COLO829 (cell line): ENCODE data around the gene RIPOR2.

Experiments
- DNase-seq: peaks from one replicate; pipeline ENCODE4 v3.0.0; 2012; ENCODE audit warnings: low spot score

The RIPOR2 gene

GRCh38 chr6:24847402-24847801 lies 88.4 kb downstream of the RIPOR2 start:
- no peak for DNase-seq

GRCh38 chr6:24845578-24845977 lies 90.2 kb downstream of the RIPOR2 start:
- DNase-seq, result no peak

GRCh38 chr6:24844903-24845302 lies 90.9 kb downstream of the RIPOR2 start:
- no peak for DNase-seq

DNA sequence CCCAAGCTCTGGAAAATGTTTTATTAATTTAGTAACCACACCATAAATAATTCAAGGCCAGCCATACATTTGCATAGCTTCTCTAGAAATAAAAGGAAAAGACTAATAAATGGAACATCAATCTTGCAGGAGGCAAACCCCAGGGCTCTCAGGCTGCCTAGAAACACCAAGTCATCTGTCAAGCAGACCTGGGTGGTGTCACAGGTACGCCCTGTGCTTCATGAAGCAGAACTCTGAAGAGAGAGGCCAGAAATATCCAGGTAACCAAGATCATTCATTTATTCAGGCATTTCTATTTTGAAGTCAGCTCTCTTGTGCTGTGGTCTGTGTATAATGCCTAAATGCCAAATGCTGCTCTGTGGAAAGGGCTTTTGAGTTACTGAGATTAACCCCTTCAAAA lies 91.7 kb downstream of the RIPOR2 start:
- no peak for DNase-seq

- DNase-seq, result no peak
These were observed 95.6 kb downstream of the RIPOR2 start for GRCh38 chr6:24840187-24840586.

DNA sequence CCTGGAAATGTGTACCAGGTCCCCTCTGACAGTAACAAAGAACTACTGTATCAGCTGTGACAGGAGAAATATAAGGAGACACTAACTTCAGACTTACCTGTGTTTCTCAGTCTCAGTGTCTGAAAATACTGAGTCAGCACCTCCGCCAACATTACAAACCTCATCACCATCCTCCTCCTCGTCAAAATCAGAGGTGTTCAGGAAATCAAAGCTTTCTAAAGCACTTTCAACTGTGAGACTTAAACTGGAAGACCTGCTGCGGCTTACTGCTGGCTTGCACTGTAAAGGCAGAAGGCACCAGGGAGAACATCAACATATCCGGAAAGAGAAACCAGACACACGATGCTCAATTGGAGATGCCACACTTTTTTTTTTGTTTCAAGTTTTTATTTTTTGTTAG lies 96.8 kb downstream of the RIPOR2 start:
- DNase-seq, result no peak

DNA sequence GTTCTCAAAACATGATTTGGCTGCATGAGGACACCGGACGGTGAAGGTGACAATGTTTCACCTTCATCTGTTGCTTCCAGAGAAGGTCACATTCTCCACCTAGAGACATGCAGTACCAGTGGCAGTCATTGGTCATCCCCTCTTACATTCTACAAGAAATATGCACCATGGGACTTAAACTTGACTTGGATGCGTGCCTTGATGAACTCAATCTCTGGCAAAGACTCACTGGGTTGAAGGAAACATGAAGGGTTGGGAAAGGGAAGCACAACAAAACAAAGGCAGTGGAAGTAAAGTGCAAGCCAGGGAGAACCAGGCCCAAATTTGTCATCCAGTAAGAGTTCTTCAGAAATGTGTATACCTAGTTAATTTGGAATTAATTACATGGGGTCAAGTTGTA lies 97.7 kb downstream of the RIPOR2 start:
- no peak for DNase-seq

- no peak for DNase-seq
These were observed 99.7 kb downstream of the RIPOR2 start for GRCh38 chr6:24836109-24836508.

DNA sequence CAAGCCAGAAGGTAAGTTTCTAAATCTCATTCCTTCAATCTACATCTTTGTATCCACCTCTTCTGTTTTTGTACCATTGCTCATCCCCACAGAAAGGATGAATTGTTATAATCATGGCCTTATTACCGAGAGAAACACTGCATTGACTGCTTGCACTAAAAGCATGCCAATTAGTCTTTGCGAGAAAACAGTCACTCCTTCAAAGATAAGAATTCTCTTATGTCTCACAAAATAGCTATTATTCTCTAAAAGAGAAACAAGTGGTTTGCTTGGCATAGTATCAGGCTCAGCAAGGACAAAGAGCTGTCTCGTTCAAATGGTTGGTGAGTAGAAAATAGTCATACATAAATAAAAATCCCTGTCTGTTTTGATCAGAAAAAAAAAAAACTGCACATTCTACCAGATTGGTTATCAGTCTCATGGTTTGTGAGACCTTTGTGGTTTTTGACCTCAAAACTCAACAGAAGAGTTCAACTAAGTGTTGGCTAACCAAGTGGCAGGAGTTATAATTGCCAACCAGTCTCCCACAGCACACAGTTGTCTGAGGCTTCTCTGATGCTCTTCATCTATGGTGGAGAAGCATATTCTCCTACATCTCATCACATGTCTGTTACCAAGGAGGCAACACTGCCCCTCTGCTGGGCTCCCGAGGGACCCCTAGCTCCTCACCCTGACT lies 101.9 kb downstream of the RIPOR2 start:
- peak; percentile 78 for DNase-seq

GRCh38 chr6:24832794-24833193 lies 103.0 kb downstream of the RIPOR2 start:
- DNase-seq, result no peak

DNA sequence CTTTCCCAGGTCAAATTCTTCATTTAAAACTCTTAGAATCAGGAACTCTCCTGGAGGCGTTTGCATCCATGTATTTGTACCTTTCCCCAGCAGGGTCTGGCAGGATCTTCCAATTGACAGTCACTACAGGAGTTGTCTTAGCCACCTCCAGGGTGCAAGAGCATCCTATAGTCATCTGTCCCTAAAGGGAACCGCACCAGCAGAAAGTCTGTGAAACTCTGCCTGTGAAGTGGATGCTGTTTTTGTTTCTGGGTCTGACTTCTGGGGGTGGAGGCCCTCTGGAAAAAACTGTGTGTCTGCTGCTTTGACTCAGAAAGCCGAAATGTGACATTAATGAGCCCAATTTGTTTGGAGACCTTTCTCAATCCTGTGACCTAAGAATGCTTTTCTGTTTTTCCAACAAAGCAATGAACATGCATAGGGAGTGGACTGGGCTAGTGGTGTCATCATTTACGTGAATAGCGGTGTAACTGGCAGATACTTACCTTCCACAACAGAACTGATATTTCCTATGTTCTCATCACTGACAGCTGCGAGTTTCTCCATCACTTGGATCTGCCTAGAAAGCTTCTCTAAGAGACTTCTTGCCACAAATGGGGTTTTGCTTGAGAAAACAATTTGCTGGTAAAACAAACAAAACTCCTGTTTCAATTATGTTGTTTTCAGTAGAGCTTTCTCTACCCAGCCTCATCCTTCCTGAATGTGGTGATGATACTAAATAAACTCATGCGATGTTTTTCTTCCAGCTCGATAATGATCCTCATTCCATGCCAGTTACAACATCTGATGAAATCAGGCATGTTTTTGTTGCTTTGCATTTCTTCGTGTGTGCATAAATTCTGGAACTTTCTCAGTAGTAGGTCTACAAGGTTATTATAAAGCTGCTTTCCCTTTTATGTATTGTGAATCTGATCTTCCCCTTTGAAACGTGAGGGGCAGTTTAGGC lies 103.7 kb downstream of the RIPOR2 start:
- no peak for DNase-seq

GRCh38 chr6:24829657-24830056 lies 106.1 kb downstream of the RIPOR2 start:
- DNase-seq, result no peak

DNA sequence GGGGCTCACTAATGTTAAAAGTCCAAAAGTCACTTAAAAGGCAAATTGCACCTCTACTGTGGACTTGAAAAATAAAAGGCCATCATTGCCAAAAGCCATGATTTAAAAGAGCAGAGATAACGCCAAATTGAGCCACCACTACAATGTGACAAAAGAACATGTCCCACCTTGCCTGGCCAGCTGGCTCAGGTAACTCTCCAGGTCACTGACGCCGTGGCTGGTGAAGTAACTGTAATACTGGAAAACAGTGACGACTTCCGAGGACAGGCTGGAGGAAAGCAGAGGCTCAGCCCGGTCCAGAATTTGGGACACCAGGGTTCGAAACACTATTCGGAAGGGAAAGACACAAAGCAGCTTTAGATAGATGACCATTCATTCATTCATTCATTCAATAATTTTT lies 107.8 kb downstream of the RIPOR2 start:
- DNase-seq, result no peak

- DNase-seq, result no peak
These were observed 108.6 kb downstream of the RIPOR2 start for GRCh38 chr6:24827162-24827561.

DNA sequence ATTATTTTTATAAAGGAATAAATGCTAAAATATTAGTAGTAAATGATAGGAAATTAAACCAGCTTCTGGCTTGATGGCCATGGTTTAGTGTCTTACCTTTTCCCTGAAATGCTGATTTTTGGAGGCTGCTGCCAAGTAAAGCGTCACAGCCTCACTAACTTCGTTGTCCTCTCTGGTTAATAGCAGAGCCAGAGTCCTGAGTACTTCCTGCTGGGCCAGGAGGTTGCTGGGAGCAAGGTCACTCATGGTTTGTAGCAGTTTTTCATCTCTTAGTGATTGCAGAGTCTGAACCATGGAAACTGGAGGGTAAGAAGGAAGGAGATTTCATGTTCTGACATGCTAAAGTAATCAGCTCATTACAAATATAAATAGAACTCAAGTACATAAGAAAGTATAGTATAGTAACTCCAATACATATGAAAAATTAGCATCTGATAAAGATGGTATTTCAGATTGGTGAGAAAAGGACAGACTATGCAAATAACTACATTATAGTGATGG lies 110.6 kb downstream of the RIPOR2 start:
- DNase-seq, result no peak

DNA sequence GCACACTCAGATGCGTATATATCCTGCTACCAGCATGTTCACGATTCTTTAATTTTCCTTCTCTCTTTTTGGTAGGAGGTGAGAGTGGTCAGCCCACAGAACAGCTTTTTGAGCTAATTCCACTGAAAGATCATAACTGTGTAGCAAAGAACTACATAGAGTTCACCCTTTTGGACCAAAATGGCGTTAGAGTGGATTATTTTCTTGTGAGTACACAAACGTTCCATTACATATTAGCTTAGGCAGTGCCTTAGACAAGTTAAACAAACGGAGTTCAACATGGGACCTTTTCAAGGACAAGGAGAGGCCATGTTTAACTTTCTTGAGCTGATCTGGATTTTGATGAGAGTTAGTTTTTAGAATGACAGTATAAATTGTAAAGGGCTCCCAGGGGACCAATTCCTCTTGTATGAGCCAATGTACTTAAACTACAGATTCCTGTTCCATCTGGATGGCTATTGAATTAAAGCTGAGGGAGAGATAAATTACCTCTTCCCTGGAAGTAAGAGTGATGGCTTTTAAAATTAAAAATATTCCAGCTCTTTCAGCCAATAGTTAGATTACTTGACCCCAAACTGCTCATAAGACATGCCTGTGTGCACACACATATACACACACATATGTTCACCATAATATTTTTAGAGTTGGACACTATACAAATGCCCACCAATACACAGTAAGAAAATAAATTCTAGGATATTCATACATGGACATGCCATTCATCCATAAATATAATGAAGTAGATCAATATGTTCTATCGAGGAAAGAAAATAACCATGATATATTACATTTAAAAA lies 111.4 kb downstream of the RIPOR2 start:
- DNase-seq, result no peak

DNA sequence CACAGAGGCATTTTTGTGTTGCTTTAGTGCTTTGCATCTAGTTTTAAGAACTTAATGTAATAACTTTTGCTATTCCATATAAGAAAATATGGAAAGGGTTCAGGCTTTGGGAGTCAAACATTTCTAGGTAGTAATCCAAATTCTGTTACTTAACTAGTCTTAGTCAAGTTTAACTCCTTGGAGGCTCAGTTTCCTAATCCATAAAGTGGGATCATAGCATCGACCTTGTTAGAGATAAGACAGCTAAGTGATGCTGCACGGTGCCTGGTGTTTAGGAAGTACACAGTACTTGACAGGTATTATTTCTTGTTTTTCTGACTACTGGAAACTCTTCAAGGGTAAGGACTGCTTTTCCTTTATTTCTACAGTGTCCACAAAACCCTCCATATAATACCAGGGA lies 112.6 kb downstream of the RIPOR2 start:
- no peak for DNase-seq

GRCh38 chr6:24822696-24823095 lies 113.1 kb downstream of the RIPOR2 start:
- DNase-seq, result no peak

- DNase-seq, result no peak
These were observed 113.8 kb downstream of the RIPOR2 start for GRCh38 chr6:24821860-24822444.

DNA sequence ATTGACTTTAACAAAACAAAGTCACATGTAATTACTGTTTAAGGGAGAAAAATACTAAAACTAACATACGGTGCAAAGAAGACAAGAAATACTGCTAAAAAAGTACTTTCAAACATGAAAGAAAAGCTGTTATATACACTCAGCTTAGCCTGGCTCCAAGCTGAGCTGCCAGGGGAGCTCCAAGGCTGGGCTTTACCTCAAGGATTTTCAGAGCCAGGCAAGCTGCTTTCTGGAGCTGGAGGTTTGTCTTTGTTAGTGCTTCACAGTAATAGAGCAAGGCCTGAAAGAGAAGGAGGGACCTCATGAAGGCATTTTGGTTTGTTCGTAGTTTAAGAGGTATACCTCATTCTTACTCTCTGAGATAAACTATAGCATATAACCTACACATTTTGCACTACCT lies 117.4 kb downstream of the RIPOR2 start:
- DNase-seq, result no peak

DNA sequence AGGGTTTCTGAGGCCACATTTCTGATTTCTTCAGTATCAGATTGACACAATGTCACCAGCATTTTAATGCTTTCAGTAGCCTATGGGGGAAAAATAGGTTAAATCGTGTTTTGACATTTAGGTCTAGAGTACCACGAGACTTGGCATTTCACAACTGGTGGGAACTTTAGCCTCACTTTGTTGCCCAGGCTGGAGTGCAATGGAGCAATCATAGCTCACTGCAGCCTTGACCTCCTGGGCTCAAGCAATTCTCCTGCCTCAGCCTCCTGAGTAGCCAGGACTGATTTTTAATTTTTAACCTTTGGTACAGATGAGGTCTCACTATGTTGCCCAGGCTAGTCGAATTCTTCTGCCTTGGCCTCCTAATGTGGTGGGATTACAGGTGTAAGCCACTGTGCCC lies 126.0 kb downstream of the RIPOR2 start:
- DNase-seq, result no peak

DNA sequence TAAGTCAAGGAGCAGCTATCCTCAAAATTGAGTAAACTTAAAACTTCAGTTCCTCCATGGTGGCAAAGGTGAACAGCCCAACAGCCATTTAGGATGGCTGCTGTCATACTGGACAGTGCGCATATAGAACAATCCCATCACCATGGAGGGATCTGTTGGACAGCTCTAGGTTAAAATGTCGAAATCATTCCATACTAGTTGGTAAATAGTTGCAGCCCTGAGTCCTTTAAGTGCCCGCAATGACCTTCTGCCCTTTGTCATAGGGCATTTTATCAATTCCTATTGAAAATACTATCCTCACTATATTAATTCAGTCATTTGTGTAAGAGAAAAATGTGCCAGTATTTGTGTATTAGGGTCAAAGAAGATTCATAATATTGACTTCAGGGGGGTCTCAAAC lies 128.2 kb downstream of the RIPOR2 start:
- no peak for DNase-seq
